ENCODE data around the gene TARBP2. TPM values are rescaled to one million over a fixed set of nuclear protein-coding genes. Genes with fewer than 3 reads are reported as not detected.

TARBP2 gene
- total RNA-seq, 1 experiment from 2014 or later, result 82.0 TPM

- H3K9me2 ChIP-seq (replicated peaks; ENCODE audit: low read length), result no peaks in the 10 kb centered on the region
- TF ChIP-seq EZH2 (IDR thresholded peaks at IDR 0.05; ENCODE audit: low read length, unreplicated experiment) (no peak), EZH2phosphoT487 (IDR thresholded peaks at IDR 0.05; ENCODE audit: borderline replicate concordance, low read length) (no peak), CTCF (conservative IDR thresholded peaks at IDR 0.05; ENCODE audit: low read depth, low read length) (no peak)
- no peaks in the 10 kb centered on the region for H3F3A ChIP-seq (ENCODE audit: low read length, unreplicated experiment)
- H3K4me2 ChIP-seq (ENCODE audit: low read length), result no peak overlapping the region
- H3K9ac ChIP-seq (ENCODE audit: low read length), result no peak overlapping the region
- H2AFZ ChIP-seq (ENCODE audit: low read length), result no peak overlapping the region
- no peaks in the 10 kb centered on the region for H4K20me1 ChIP-seq (ENCODE audit: low read length)
- no TSS peak for BruUV-seq (replicated peaks)
- CTCF ChIA-PET, result no interaction called here
- no peak overlapping the region for H3K27ac ChIP-seq (ENCODE audit: low read length)
- no peaks in the 10 kb centered on the region for H3K9me3 ChIP-seq (ENCODE audit: low read length)
- no peaks in the 10 kb centered on the region for H3K4me1 ChIP-seq (ENCODE audit: insufficient read depth, low read length)
- no peaks in the 10 kb centered on the region for H3K79me2 ChIP-seq (ENCODE audit: low read length)
- DNase-seq (no peak), ATAC-seq (no peak)
- intact Hi-C loops (cut with micrococcal nuclease), result no loop called here
- no peak overlapping the region for H3K4me3 ChIP-seq (ENCODE audit: low read length)
- H3K36me3 ChIP-seq (ENCODE audit: low read depth, low read length), result peaks cover 19% of the 10 kb centered on the region
- H3K27me3 ChIP-seq (ENCODE audit: low read length), result no peaks in the 10 kb centered on the region
- POLR2A ChIA-PET (ENCODE audit: unreplicated experiment), result no interaction called here
These were observed 12.8 kb downstream of the TARBP2 start for GRCh38 chr12:53513712-53514410.

- Histone ChIP-seq H3K27ac (ENCODE audit: low read length) (no peak overlapping the region), H3K27me3 (ENCODE audit: low read length) (no peaks in the 10 kb centered on the region), H3K9ac (ENCODE audit: low read length) (no peak overlapping the region), H2AFZ (ENCODE audit: low read length) (no peak overlapping the region), H3K4me1 (ENCODE audit: insufficient read depth, low read length) (no peaks in the 10 kb centered on the region), H3K4me3 (ENCODE audit: low read length) (no peak overlapping the region), H3K9me3 (ENCODE audit: low read length) (no peaks in the 10 kb centered on the region), H3K9me2 (replicated peaks; ENCODE audit: low read length) (no peaks in the 10 kb centered on the region), H3K4me2 (ENCODE audit: low read length) (no peak overlapping the region), H3F3A (ENCODE audit: low read length, unreplicated experiment) (no peaks in the 10 kb centered on the region), H4K20me1 (ENCODE audit: low read length) (no peaks in the 10 kb centered on the region), H3K79me2 (ENCODE audit: low read length) (no peaks in the 10 kb centered on the region), H3K36me3 (ENCODE audit: low read depth, low read length) (peaks cover 19% of the 10 kb centered on the region)
- intact Hi-C loops (cut with micrococcal nuclease), result no loop called here
- no peak for ATAC-seq
- DNase-seq, result no peak
- ChIA-PET CTCF (no interaction called here), POLR2A (ENCODE audit: unreplicated experiment) (no interaction called here)
- no TSS peak for BruUV-seq (replicated peaks)
- TF ChIP-seq CTCF (conservative IDR thresholded peaks at IDR 0.05; ENCODE audit: low read depth, low read length), result no peak
- TF ChIP-seq EZH2phosphoT487 (IDR thresholded peaks at IDR 0.05; ENCODE audit: borderline replicate concordance, low read length), result no peak
- TF ChIP-seq EZH2 (IDR thresholded peaks at IDR 0.05; ENCODE audit: low read length, unreplicated experiment), result no peak
These were observed 13.7 kb downstream of the TARBP2 start for GRCh38 chr12:53514628-53515290.

GRCh38 chr12:53515291-53515680, 14.2 kb downstream of the TARBP2 start:
- Histone ChIP-seq H3K27ac (ENCODE audit: low read length) (no peak overlapping the region), H3K9ac (ENCODE audit: low read length) (no peak overlapping the region), H3K27me3 (ENCODE audit: low read length) (no peaks in the 10 kb centered on the region), H3K9me2 (replicated peaks; ENCODE audit: low read length) (no peaks in the 10 kb centered on the region), H3K4me1 (ENCODE audit: insufficient read depth, low read length) (no peaks in the 10 kb centered on the region), H3K9me3 (ENCODE audit: low read length) (no peaks in the 10 kb centered on the region), H3K36me3 (ENCODE audit: low read depth, low read length) (peaks cover 19% of the 10 kb centered on the region), H2AFZ (ENCODE audit: low read length) (no peak overlapping the region), H3K4me2 (ENCODE audit: low read length) (no peak overlapping the region), H3K4me3 (ENCODE audit: low read length) (no peak overlapping the region), H3K79me2 (ENCODE audit: low read length) (no peaks in the 10 kb centered on the region), H3F3A (ENCODE audit: low read length, unreplicated experiment) (no peaks in the 10 kb centered on the region), H4K20me1 (ENCODE audit: low read length) (no peaks in the 10 kb centered on the region)
- no peak for DNase-seq
- no TSS peak for BruUV-seq (replicated peaks)
- CTCF ChIA-PET, result no interaction called here
- ATAC-seq, result no peak
- POLR2A ChIA-PET (ENCODE audit: unreplicated experiment), result no interaction called here
- intact Hi-C loops (cut with micrococcal nuclease), result no loop called here
- TF ChIP-seq EZH2phosphoT487 (IDR thresholded peaks at IDR 0.05; ENCODE audit: borderline replicate concordance, low read length) (no peak), EZH2 (IDR thresholded peaks at IDR 0.05; ENCODE audit: low read length, unreplicated experiment) (no peak)

Measured in PC-3 (cell line).